Small intestine (tissue), 4 donors: ENCODE results near the gene SFTPA2. TPM values are rescaled to one million over a fixed set of nuclear protein-coding genes. Genes with fewer than 3 reads are reported as not detected.

Experiments
- polyA plus RNA-seq, 4 donors: library from polyadenylated mRNA; stranded (reverse) in 3 of 4; unstranded in 1 of 4; fragments of 200-250 nt in 3 of 4; fragments of 120-200 nt in 1 of 4; gene quantifications; one replicate each; pipeline versions ENCODE4 v1.2.1 to v1.2.3, GENCODE V29; 2013
- donor health status: healthy with polysubstance abuse.
- donor health status: Bipolar disorder and iron deficiency.
- donor health status: healthy.

Gene SFTPA2
- polyA plus RNA-seq, 4 donors, result 0.01 to 13.4 (median 2.4) TPM

Other genes with a start within 250 kb of the SFTPA2 start
- gene PPIF, start 212.9 kb downstream of the SFTPA2 start, polyA plus RNA-seq, result 10 to 100 TPM; 35.3 to 75.5 (median 57.1) TPM
- gene ZCCHC24, start 114.8 kb downstream of the SFTPA2 start, polyA plus RNA-seq, result 10 to 100 TPM in 3 of 4 donors, under 1 TPM in 1; 0.89 to 13.0 (median 11.4) TPM
- gene EIF5AL1, start 47.9 kb downstream of the SFTPA2 start, polyA plus RNA-seq, result under 1 TPM; 0.22 to 0.69 (median 0.48) TPM
- 1 to 10 TPM in 2 of 4 donors, under 1 TPM in 1, not detected in 1; 0.21 to 9.2 (median 3.5) TPM for gene SFTPA1, start 50.5 kb upstream of the SFTPA2 start, polyA plus RNA-seq
- 1 to 10 TPM in 2 of 4 donors, under 1 TPM in 2; 0.13 to 1.6 (median 0.98) TPM for gene NUTM2B, start 142.8 kb upstream of the SFTPA2 start, polyA plus RNA-seq